ENCODE data around the gene ADIPOR1. TPM values are rescaled to one million over a fixed set of nuclear protein-coding genes. Genes with fewer than 3 reads are reported as not detected.
"Not testable (repeated sequence)": the region's sequence is repeated elsewhere in the genome, so short reads cannot be mapped to it uniquely, and the experiment has no call there.

The ADIPOR1 gene
- total RNA-seq, 4 donors from 2014 or later: 62.2 to 91.6 (median 68.7) TPM

- Histone ChIP-seq H3K4me3 (no peak overlapping the region), H3K36me3 (no peaks in the 10 kb centered on the region), H3K9me3 (no peaks in the 10 kb centered on the region), H3K27me3 (peaks cover 47% of the 10 kb centered on the region), H3K4me1 (no peaks in the 10 kb centered on the region), H3K27ac (no peak overlapping the region)
- TF ChIP-seq POLR2AphosphoS5 (IDR thresholded peaks at IDR 0.05) (no peak), CTCF (IDR thresholded peaks at IDR 0.05) (no peak), EP300 (IDR thresholded peaks at IDR 0.05) (no peak), POLR2A (IDR thresholded peaks at IDR 0.05) (no peak)
- no peak for ATAC-seq
These were observed 33.0 kb upstream of the ADIPOR1 start for GRCh38 chr1:202991112-202991511.

GRCh38 chr1:202989879-202990278, 31.8 kb upstream of the ADIPOR1 start:
- Histone ChIP-seq H3K27ac (no peak overlapping the region), H3K4me1 (no peaks in the 10 kb centered on the region), H3K36me3 (no peaks in the 10 kb centered on the region), H3K27me3 (peaks cover 45% of the 10 kb centered on the region), H3K9me3 (no peaks in the 10 kb centered on the region), H3K4me3 (no peak overlapping the region)
- no peak for ATAC-seq
- 60 to 89% methylated on average over 1 to 2 of the region's 2 CpGs for WGBS, 2 donors (ENCODE audit: low coverage in 1 of 2)
- TF ChIP-seq CTCF (IDR thresholded peaks at IDR 0.05): no peak
- TF ChIP-seq EP300 (IDR thresholded peaks at IDR 0.05): no peak
- no peak for TF ChIP-seq POLR2AphosphoS5 (IDR thresholded peaks at IDR 0.05)

- H3K4me1 ChIP-seq: no peaks in the 10 kb centered on the region
- H3K4me3 ChIP-seq: no peak overlapping the region
- ATAC-seq: no peak
- WGBS, 2 donors (ENCODE audit: low coverage in 1 of 2): 62 to 63% methylated on average over 5 of the region's 5 CpGs
- peaks cover 27% of the 10 kb centered on the region for H3K27me3 ChIP-seq
- H3K9me3 ChIP-seq: no peaks in the 10 kb centered on the region
- H3K36me3 ChIP-seq: no peaks in the 10 kb centered on the region
- no peak for TF ChIP-seq POLR2A (IDR thresholded peaks at IDR 0.05)
- no peak for TF ChIP-seq EP300 (IDR thresholded peaks at IDR 0.05)
- no peak for TF ChIP-seq CTCF (IDR thresholded peaks at IDR 0.05)
- TF ChIP-seq POLR2AphosphoS5 (IDR thresholded peaks at IDR 0.05): no peak
- no peak overlapping the region for H3K27ac ChIP-seq
These were observed 29.9 kb upstream of the ADIPOR1 start for GRCh38 chr1:202987922-202988583.

- WGBS, 2 donors (ENCODE audit: low coverage in 1 of 2): 53 to 80% methylated on average over 1 to 4 of the region's 7 CpGs
- Histone ChIP-seq H3K4me3 (no peak overlapping the region), H3K27ac (no peak overlapping the region), H3K4me1 (no peaks in the 10 kb centered on the region), H3K36me3 (no peaks in the 10 kb centered on the region), H3K27me3 (peaks cover 26% of the 10 kb centered on the region), H3K9me3 (no peaks in the 10 kb centered on the region)
- TF ChIP-seq EP300 (IDR thresholded peaks at IDR 0.05): no peak
- no peak for TF ChIP-seq POLR2AphosphoS5 (IDR thresholded peaks at IDR 0.05)
- TF ChIP-seq POLR2A (IDR thresholded peaks at IDR 0.05): no peak
- TF ChIP-seq CTCF (IDR thresholded peaks at IDR 0.05): no peak
- no peak for ATAC-seq
These were observed 29.1 kb upstream of the ADIPOR1 start for GRCh38 chr1:202987255-202987654.

GRCh38 chr1:202986120-202986519, 28.0 kb upstream of the ADIPOR1 start:
- H3K27ac ChIP-seq, H3K36me3 ChIP-seq, H3K4me1 ChIP-seq, ATAC-seq, H3K4me3 ChIP-seq, H3K9me3 ChIP-seq: not testable (repeated sequence)
- WGBS, 2 donors (ENCODE audit: low coverage in 1 of 2): 78 to 89% methylated on average over 4 to 5 of the region's 9 CpGs
- H3K27me3 ChIP-seq: peaks cover 22% of the 10 kb centered on the region
